KOPT-K1 (cell line): Measurements from ENCODE around the gene CDH5.

Experiments
- H3K27ac ChIP-seq: fragments of 200-600 bp; sonication (generic); 2 replicates; pipeline ENCODE4 v1.5.1; 2016; ENCODE audit warnings: antibody characterized with exemption, mild to moderate bottlenecking, low read depth, low read length; ENCODE audit not compliant: poor library complexity, severe bottlenecking
- H3K36me3 ChIP-seq: fragments of 200-600 bp; sonication (generic); 2 replicates; pipeline ENCODE4 v1.5.1; 2017; ENCODE audit warnings: antibody characterized with exemption, mild to moderate bottlenecking, low read length, moderate library complexity; ENCODE audit not compliant: insufficient read depth
- H3K9me3 ChIP-seq: fragments of 200-600 bp; sonication (generic); 2 replicates; pipeline ENCODE4 v1.5.1; 2017; ENCODE audit warnings: antibody characterized with exemption, low read length, mild to moderate bottlenecking; ENCODE audit not compliant: insufficient read depth, poor library complexity, severe bottlenecking

Gene CDH5

DNA sequence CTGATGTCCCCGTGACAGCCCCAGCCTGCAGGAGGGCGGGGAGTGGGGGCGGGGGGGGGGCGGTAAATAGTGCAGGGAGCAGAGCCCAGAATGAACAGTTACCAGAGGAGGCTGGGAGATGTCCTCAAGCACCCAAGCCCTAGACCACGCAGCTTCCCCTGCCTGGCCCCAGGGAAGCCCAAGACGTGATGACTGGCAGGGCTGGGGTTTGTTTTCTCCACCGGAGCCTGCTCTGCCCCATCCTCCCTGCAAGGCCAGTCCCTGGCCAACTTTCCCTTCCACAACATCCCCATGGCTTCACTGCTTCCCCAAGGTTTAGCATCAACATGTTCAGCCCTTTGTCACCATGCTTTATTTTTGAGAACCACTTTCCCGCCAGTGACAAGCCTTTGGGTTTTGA, 59.2 kb downstream of the CDH5 start:
- Histone ChIP-seq H3K36me3 (no peaks in the 10 kb centered on the region), H3K9me3 (no peaks in the 10 kb centered on the region), H3K27ac (no peak overlapping the region)

- H3K9me3 ChIP-seq, result no peaks in the 10 kb centered on the region
- H3K27ac ChIP-seq, result no peak overlapping the region
- H3K36me3 ChIP-seq, result no peaks in the 10 kb centered on the region
Measured at GRCh38 chr16:66426112-66427035, 59.9 kb downstream of the CDH5 start.

DNA sequence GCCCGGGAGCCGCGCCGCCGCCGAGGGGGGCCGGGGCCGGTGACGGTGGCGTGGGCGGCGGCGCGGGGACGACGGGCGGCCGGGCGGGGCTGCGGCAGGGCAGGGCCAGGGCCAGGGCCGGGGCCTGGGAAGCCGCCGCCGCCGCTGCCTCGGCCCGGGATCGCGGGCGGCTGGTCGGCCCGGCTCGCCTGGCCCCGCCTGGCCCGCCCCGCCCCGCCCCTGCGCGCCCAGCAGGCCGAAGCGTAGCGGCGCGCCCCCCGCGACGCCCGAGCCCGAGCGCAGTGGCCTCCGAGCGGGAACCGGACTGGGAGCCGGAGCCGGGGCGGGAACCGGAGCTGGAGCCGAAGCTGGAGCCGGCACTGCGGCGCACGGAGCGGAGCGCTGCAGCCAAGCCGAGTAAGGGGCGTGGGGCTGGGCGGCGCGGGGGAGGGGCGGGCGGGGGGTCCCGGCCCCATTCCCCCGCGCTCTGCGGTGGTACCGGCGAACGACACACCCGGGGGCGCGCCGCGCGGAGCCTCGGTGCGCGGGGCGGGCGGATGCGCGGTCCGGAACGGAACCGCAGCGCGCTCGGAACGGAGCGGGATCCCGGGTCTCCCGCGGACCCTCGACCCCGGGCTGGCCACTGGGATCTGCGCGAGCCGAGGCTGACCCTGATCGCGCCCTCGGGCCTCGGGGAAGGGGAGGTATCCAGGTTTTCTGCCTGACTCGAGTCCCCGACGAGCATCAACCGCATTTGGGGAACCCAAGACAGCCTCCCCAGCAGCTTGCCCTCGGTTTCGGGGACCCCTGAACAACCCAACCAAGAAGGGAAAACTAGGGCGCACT, 60.8 kb downstream of the CDH5 start, which contains the start of gene BEAN1:
Gene BEAN1, plus strand, starts transcription at position 260 of the 825 bp plus-strand sequence. CDS start 10,382 bp downstream, outside the sequence.
- no peak within 1 kb of the TSS for H3K27ac ChIP-seq
- no peaks in the 10 kb centered on the region for H3K36me3 ChIP-seq
- no peaks in the 10 kb centered on the region for H3K9me3 ChIP-seq

- Histone ChIP-seq H3K36me3 (no peaks in the 10 kb centered on the region), H3K9me3 (no peaks in the 10 kb centered on the region), H3K27ac (no peak overlapping the region)
Measured at GRCh38 chr16:66427871-66428681, 61.6 kb downstream of the CDH5 start.

DNA sequence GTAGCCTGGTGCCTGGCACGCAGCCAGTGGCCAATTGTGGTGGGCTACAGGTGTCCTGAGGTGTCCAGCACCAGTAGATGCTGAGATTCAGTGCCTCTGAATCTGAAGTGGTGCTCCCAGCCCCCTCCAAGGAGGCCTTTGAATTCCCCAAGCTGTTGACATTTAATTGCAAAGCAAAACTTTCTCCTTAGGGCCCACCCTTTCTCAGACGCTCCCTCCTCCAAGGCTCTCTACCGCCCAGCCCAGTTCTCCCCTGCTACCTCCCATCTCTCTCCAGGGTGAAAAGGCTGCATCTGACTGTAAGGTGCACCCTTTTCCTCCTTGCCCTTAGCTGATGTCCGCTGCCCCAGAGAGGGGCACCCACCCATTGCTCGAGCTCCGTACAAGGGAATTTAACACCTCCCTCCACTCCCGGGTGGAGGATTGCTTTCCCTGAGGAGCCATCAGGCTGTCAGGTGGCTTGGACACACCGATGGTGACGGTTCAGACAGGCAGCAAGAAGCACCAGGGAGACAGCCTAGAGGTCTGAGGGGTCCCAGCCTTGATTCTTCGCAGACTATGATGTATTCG, 62.3 kb downstream of the CDH5 start:
- Histone ChIP-seq H3K27ac (no peak overlapping the region), H3K36me3 (no peaks in the 10 kb centered on the region), H3K9me3 (no peaks in the 10 kb centered on the region)

DNA sequence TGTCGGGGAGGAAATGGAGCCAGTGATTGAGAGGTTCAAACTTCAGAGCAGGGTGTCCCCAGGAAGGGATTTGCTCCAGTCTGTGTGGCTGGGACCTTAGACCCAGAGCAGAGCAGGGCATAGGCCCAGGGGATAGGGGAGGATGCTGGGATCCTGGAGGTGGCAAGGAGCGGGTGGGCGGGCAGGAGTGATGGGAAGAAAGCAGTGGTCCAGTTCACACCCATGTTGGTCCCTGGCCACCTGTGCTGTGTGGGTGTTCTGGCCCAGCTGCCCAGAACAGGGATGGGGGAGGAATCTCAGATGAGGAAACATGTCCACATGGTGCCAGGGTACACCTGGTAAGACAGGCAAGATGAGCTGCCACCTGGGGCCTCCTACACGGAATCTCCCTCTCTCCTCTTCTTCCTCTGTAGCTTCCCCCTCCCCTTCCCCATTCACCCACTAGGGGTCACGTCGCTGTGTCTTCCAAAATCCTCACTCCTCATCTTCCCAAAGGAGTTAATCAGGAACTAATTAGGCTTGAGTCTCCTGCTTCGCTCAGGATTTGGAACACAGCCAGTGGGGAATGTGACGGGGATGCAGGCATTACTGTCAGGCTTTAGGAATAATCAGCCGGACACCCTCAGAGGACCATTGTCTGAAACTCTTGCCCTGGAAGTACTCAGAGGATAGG, 62.9 kb downstream of the CDH5 start:
- Histone ChIP-seq H3K27ac (no peak overlapping the region), H3K9me3 (no peaks in the 10 kb centered on the region), H3K36me3 (no peaks in the 10 kb centered on the region)

DNA sequence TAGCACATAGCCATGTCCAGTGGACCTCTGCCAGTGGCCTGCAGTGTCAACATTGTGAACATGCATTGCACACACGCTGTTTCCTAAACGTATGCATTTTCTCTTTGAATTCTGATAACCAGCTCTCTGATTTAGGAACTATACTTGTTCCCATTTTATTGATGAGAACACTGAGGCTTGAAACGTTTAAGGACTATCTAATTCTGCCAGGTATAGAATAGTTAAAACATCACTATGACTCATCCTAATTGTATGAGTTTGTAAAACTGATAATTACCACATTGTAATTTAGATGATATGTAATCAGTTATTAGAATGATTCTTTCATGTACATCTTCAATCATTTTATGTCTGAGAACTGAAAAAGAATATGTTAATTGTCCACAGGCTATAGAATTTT, 63.7 kb downstream of the CDH5 start:
- Histone ChIP-seq H3K9me3 (no peaks in the 10 kb centered on the region), H3K36me3 (no peaks in the 10 kb centered on the region), H3K27ac (no peak overlapping the region)

- no peak overlapping the region for H3K27ac ChIP-seq
- no peaks in the 10 kb centered on the region for H3K9me3 ChIP-seq
- no peaks in the 10 kb centered on the region for H3K36me3 ChIP-seq
Measured at GRCh38 chr16:66431760-66432159, 65.3 kb downstream of the CDH5 start.

DNA sequence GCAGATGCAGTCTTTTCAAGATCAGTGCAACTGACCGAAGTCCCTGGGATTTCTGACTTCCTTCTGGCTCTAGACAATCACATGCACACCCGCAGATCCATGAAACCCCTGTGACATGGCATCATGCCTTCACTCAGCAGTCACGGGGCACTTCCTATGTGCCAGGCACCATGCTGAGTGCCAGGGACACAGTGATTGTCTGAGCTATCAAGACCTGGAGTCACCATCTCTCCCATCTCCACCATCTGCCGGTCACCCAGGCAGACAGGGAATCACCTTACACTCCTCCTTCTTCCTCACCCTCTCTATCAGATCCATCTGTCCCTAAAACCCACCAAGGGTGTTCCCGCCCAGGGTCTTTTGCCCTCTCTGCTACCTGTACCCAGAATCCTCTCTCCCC, 65.9 kb downstream of the CDH5 start:
- Histone ChIP-seq H3K9me3 (no peaks in the 10 kb centered on the region), H3K27ac (no peak overlapping the region), H3K36me3 (no peaks in the 10 kb centered on the region)

DNA sequence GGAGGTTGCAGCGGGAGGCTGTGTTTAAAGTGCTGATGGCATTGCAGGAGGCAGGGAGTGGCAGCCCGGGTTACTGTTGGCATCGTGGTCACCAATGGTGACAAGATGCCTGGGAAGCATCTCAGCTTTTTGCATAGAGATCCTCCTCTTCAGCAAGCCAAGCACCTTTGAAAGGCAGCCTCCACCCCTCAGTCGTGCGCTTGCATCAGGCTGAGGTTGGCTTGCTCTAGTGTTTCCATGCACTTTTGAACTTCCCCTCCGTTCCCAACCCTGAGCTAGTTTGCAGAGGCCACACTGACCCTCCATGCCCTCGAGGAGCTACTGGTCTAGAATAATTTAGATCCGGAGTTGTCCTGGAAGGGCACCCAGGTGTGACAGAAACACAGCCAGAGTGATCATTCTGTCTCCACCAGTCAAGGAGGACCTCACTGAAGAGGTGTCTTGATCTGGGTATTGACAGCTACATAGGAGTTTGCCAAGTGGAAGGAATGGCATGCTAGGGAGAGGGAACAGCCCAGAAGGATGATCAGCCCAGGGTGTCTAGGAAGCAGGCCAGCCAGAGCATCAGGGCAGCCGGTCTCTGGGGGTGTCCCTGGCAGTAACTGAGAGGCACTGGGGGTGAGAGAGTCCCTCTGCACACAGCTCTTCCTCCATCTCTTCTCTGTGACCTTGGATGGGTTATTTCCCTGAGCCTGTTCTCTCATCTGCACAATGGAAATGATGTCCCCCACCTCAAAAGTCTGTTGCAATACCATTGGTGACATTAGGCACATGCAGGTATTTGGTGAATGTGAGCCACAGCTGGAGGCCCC, 68.3 kb downstream of the CDH5 start:
- H3K36me3 ChIP-seq, result no peaks in the 10 kb centered on the region
- H3K27ac ChIP-seq, result no peak overlapping the region

DNA sequence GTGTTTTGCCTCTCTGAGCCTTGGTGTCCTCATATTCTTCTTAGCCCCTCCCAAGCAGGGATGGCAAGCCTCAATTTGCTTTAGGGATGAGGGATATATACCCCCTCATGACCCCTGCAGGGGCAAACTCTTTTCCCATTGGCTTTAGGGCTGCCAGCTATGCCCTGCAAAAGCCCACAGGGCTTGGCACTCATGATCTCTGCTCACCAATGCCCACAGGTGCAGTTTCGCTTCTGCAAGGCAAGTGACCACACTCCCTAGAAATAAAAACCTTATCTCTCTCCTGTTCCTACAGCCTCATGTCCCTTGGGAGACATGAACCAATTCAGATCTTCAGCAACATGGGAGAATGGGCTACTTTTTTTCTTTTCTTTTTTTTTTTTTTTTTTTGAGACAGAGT, 69.4 kb downstream of the CDH5 start:
- Histone ChIP-seq H3K36me3 (no peaks in the 10 kb centered on the region), H3K9me3 (no peaks in the 10 kb centered on the region), H3K27ac (no peak overlapping the region)

More for the DNA sequence above, 68.3 kb downstream of the CDH5 start:
- H3K9me3 ChIP-seq, result no peaks in the 10 kb centered on the region

DNA sequence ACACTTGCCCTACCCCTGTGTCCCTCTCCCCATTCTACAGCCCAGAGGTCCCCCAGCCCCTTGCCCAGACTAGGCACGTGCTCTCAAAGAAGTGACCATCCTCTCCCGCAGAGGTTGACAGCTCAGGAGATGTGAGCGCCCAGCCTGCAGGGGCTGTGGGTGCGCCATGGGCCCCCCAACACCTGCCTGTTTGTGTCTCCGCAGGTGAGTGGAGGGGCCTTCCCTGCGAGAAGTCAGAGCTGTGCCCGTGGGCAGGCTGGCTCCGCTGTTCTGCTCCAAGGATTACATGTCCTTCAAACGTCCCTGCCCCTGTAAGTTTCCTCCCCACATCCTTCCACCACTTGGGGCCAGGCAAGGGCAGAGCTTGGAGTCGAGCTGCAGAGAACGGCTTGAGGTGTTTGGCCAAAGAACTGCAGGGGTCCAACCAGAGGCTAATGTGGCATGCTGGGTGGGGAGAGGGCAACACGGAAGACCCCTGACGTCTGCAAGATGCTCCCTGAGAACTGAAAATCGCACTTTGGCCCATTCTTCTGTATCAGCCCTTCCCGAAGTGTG, 71.0 kb downstream of the CDH5 start:
- H3K27ac ChIP-seq, result no peak overlapping the region
- H3K36me3 ChIP-seq, result no peaks in the 10 kb centered on the region
- H3K9me3 ChIP-seq, result no peaks in the 10 kb centered on the region

- no peak overlapping the region for H3K27ac ChIP-seq
- H3K36me3 ChIP-seq, result no peaks in the 10 kb centered on the region
- H3K9me3 ChIP-seq, result no peaks in the 10 kb centered on the region
Measured at GRCh38 chr16:66438536-66438935, 72.0 kb downstream of the CDH5 start.
